ENCODE measurements around the gene SIL1. TPM values are rescaled to one million over a fixed set of nuclear protein-coding genes. Genes with fewer than 3 reads are reported as not detected.

SIL1 gene
- total RNA-seq, 1 donor from 2014 or later, result 16.1 TPM

DNA sequence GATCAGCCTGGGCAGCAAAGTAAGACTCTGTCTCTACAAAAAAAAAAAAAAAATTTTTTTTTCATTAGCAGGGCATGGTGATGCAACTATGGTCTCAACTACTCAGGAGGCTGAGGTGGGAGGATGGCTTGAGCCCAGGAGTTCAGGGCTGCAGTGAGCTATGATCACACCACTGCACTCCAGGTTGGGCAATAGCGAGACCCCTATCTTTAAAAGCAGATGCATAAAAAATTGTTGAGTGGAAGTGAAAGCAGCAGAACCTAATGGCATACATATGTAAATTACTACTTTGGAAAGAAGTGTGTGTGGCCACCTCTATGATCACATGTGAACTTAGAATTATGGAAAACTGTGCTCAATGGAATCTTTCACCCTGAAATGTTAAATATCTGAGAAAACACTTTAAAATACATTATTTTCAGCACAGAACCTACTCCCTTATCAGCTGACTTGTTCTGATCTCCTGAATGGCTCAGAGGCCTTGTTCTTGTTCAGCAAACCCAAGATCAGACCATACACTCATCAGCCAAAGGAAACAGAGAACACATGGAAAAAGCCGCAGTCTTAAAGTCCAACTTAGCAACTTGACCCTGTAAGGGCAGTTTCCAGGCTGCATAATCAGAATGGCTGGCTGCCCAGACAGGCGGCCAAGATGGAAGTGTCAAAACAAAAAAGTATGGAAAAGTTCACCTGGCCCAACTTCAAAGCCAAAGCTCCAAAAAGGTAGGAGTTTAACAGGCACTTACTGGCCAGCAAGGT, 56.5 kb downstream of the SIL1 start:
- intact Hi-C loops (cut with micrococcal nuclease), result no loop called here
- no peak overlapping the region for H3K27ac Mint-ChIP-seq
- CTCF ChIA-PET, result no interaction called here
- ATAC-seq (ENCODE audit: low read depth) (no peak), DNase-seq (no peak)
- POLR2A ChIA-PET, result no interaction called here
- no peak overlapping the region for H3K4me3 Mint-ChIP-seq
- H3K27me3 Mint-ChIP-seq, result no peaks in the 10 kb centered on the region
- peaks cover 14% of the 10 kb centered on the region for H3K4me1 Mint-ChIP-seq
- H3K36me3 Mint-ChIP-seq (ENCODE audit: low read depth), result no peaks in the 10 kb centered on the region
- TF ChIP-seq CTCF (IDR thresholded peaks at IDR 0.05), result no peak
- no peaks in the 10 kb centered on the region for H3K9me3 Mint-ChIP-seq

DNA sequence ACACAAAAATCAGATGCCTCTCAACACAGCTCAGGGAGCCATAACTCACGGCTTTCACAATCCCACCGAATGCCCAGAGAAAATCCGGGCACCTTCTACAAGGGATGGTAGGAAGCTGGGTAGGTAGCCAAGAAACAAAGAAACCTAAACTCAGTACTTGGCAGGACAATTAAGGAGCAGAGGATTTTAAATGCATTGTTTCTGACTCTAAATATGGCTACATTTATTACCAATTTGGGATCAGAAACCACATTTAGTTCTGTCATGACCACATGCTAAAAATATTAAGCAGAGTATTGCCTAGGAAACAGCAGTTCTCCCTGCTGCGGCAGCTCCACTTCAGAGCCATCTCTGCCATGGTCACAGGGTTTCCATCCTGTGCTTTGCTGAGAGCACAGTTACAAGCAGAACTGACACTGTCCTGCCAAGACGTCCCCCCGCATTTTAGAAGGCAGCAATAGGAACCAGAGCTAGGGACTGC, 57.5 kb downstream of the SIL1 start:
- ATAC-seq (ENCODE audit: low read depth) (no peak), DNase-seq (no peak)
- TF ChIP-seq CTCF (IDR thresholded peaks at IDR 0.05), result no peak
- intact Hi-C loops (cut with micrococcal nuclease), result no loop called here
- POLR2A ChIA-PET, result no interaction called here
- Mint-ChIP-seq H3K27me3 (no peaks in the 10 kb centered on the region), H3K27ac (no peak overlapping the region), H3K9me3 (no peaks in the 10 kb centered on the region), H3K4me3 (no peak overlapping the region), H3K4me1 (peaks cover 14% of the 10 kb centered on the region), H3K36me3 (ENCODE audit: low read depth) (no peaks in the 10 kb centered on the region)
- CTCF ChIA-PET, result no interaction called here

- ATAC-seq (ENCODE audit: low read depth) (no peak), DNase-seq (no peak)
- intact Hi-C loops (cut with micrococcal nuclease), result no loop called here
- no peak for TF ChIP-seq CTCF (IDR thresholded peaks at IDR 0.05)
- Mint-ChIP-seq H3K9me3 (no peaks in the 10 kb centered on the region), H3K27me3 (no peaks in the 10 kb centered on the region), H3K4me1 (peaks cover 14% of the 10 kb centered on the region), H3K27ac (no peak overlapping the region), H3K4me3 (no peak overlapping the region), H3K36me3 (ENCODE audit: low read depth) (no peaks in the 10 kb centered on the region)
- ChIA-PET CTCF (no interaction called here), POLR2A (no interaction called here)
Observed at GRCh38 chr5:139138809-139139208, 59.4 kb downstream of the SIL1 start.

- Mint-ChIP-seq H3K4me1 (peaks cover 14% of the 10 kb centered on the region), H3K36me3 (ENCODE audit: low read depth) (no peaks in the 10 kb centered on the region), H3K27me3 (no peaks in the 10 kb centered on the region), H3K4me3 (no peak overlapping the region), H3K9me3 (no peaks in the 10 kb centered on the region), H3K27ac (no peak overlapping the region)
- TF ChIP-seq CTCF (IDR thresholded peaks at IDR 0.05), result no peak
- intact Hi-C loops (cut with micrococcal nuclease), result no loop called here
- DNase-seq, result no peak
- CTCF ChIA-PET, result no interaction called here
- ATAC-seq (ENCODE audit: low read depth), result no peak
- POLR2A ChIA-PET, result no interaction called here
Observed at GRCh38 chr5:139138109-139138508, 60.1 kb downstream of the SIL1 start.

GRCh38 chr5:139137697-139138096, 60.5 kb downstream of the SIL1 start:
- Mint-ChIP-seq H3K9me3 (no peaks in the 10 kb centered on the region), H3K27me3 (no peaks in the 10 kb centered on the region), H3K27ac (no peak overlapping the region), H3K4me1 (peaks cover 14% of the 10 kb centered on the region), H3K36me3 (ENCODE audit: low read depth) (no peaks in the 10 kb centered on the region), H3K4me3 (no peak overlapping the region)
- no peak for TF ChIP-seq CTCF (IDR thresholded peaks at IDR 0.05)
- POLR2A ChIA-PET, result no interaction called here
- DNase-seq, result no peak
- CTCF ChIA-PET, result no interaction called here
- no peak for ATAC-seq (ENCODE audit: low read depth)
- intact Hi-C loops (cut with micrococcal nuclease), result no loop called here
